GM23338 (cell line): ENCODE results near the gene MAT2B. TPM values are rescaled to one million over a fixed set of nuclear protein-coding genes. Genes with fewer than 3 reads are reported as not detected.

ENCODE experiments used
- ATAC-seq: fragments of 200-7000 bp; cut with Tn5 transposase; 3 replicates; pipeline ENCODE4 v1.9.1; 2020
- DNase-seq: peaks from one replicate; pipeline ENCODE4 v3.0.0-alpha.2; 2015; ENCODE audit warnings: low spot score
- H2AFZ ChIP-seq: fragments of 200-600 bp; sonication (generic); 2 replicates; pipeline ENCODE4 v1.8.0; 2016; ENCODE audit warnings: antibody characterized with exemption, mild to moderate bottlenecking, moderate library complexity
- H3F3A ChIP-seq: fragments of 200-600 bp; sonication (generic); replicated peaks from 2 replicates; pipeline ENCODE4 v1.8.0; 2017; ENCODE audit warnings: antibody characterized with exemption, mixed run types, low read depth
- H3K27ac ChIP-seq: fragments of 200-600 bp; sonication (generic); 2 replicates; pipeline ENCODE4 v1.6.1; 2016; ENCODE audit warnings: low read depth
- H3K27me3 ChIP-seq: fragments of 200-600 bp; sonication (generic); 2 replicates; pipeline ENCODE4 v1.8.0; 2016; ENCODE audit warnings: mild to moderate bottlenecking, mixed run types, moderate library complexity; ENCODE audit not compliant: insufficient read depth
- H3K36me3 ChIP-seq: fragments of 200-600 bp; sonication (generic); 2 replicates; pipeline ENCODE4 v1.8.0; 2016; ENCODE audit warnings: mild to moderate bottlenecking; ENCODE audit not compliant: insufficient read depth
- H3K4me1 ChIP-seq: fragments of 200-600 bp; sonication (generic); 2 replicates; pipeline ENCODE4 v1.8.0; 2016; ENCODE audit warnings: mild to moderate bottlenecking, moderate library complexity; ENCODE audit not compliant: insufficient read depth
- H3K4me2 ChIP-seq: fragments of 200-600 bp; sonication (generic); 2 replicates; pipeline ENCODE4 v1.7.1; 2017; ENCODE audit warnings: mixed run types
- H3K4me3 ChIP-seq: fragments of 200-600 bp; sonication (generic); 2 replicates; pipeline ENCODE4 v1.6.1; 2016; ENCODE audit warnings: mixed run types
- H3K79me2 ChIP-seq: fragments of 200-600 bp; sonication (generic); replicated peaks from 2 replicates; pipeline ENCODE4 v1.8.0; 2017; ENCODE audit warnings: mild to moderate bottlenecking; ENCODE audit not compliant: insufficient read depth
- H3K9me2 ChIP-seq: fragments of 200-600 bp; sonication (generic); 2 replicates; pipeline ENCODE4 v1.8.0; 2017; ENCODE audit not compliant: insufficient read depth
- H4K20me1 ChIP-seq: fragments of 200-600 bp; sonication (generic); replicated peaks from 2 replicates; pipeline ENCODE4 v1.8.0; 2017; ENCODE audit warnings: mild to moderate bottlenecking; ENCODE audit not compliant: insufficient read depth
- H3K27ac Mint-ChIP-seq: 2 replicates; pipeline ENCODE4 v1.8.0; 2020; ENCODE audit warnings: inconsistent platforms, mild to moderate bottlenecking, moderate library complexity, mixed read lengths
- H3K27me3 Mint-ChIP-seq: 3 replicates; pipeline ENCODE4 v1.8.0; 2022; ENCODE audit warnings: low read depth, mild to moderate bottlenecking, moderate library complexity, mixed read lengths, inconsistent platforms; ENCODE audit not compliant: insufficient read depth, poor library complexity
- H3K36me3 Mint-ChIP-seq: 3 replicates; pipeline ENCODE4 v1.8.0; 2021; ENCODE audit warnings: low read depth, mild to moderate bottlenecking, inconsistent platforms, moderate library complexity, mixed read lengths
- H3K4me1 Mint-ChIP-seq: 3 replicates; pipeline ENCODE4 v1.8.0; 2020; ENCODE audit warnings: mild to moderate bottlenecking, inconsistent platforms, mixed read lengths
- H3K4me3 Mint-ChIP-seq: 3 replicates; pipeline ENCODE4 v1.8.0; 2021; ENCODE audit warnings: moderate library complexity, mild to moderate bottlenecking, inconsistent platforms, mixed read lengths
- H3K9me3 Mint-ChIP-seq: 3 replicates; pipeline ENCODE4 v1.8.0; 2020; ENCODE audit warnings: moderate library complexity, mild to moderate bottlenecking, inconsistent platforms, mixed read lengths
- CREB1 ChIP-seq: fragments of 250-450 bp; sonication (Bioruptor Pico); IDR thresholded peaks from 2 replicates; pipeline ENCODE4 v1.5.0; 2020; ENCODE audit warnings: low read depth, mild to moderate bottlenecking, moderate library complexity
- EZH2 ChIP-seq: fragments of 200-600 bp; sonication (generic); IDR thresholded peaks from one replicate; pipeline ENCODE4 v1.8.0; 2017; ENCODE audit warnings: antibody characterized with exemption, mild to moderate bottlenecking, low read depth; ENCODE audit not compliant: unreplicated experiment
- EZH2phosphoT487 ChIP-seq: fragments of 200-600 bp; sonication (generic); IDR thresholded peaks from one replicate; pipeline ENCODE4 v1.8.1; 2018; ENCODE audit warnings: antibody characterized with exemption; ENCODE audit not compliant: unreplicated experiment
- JUNB ChIP-seq: IDR thresholded peaks from one replicate; pipeline ENCODE4 v1.6.1; 2016; ENCODE audit warnings: antibody characterized with exemption; ENCODE audit not compliant: unreplicated experiment
- NANOG ChIP-seq: IDR thresholded peaks from 2 replicates; pipeline ENCODE4 v1.6.1; 2016; ENCODE audit warnings: antibody characterized with exemption, borderline replicate concordance
- POLR2AphosphoS5 ChIP-seq: IDR thresholded peaks from 2 replicates; pipeline ENCODE4 v1.6.1; 2016; ENCODE audit warnings: antibody characterized with exemption, low read depth
- STAT1 ChIP-seq: IDR thresholded peaks from one replicate; pipeline ENCODE4 v1.6.1; 2016; ENCODE audit warnings: antibody characterized with exemption; ENCODE audit not compliant: unreplicated experiment
- ZNF114 ChIP-seq: fragments of 250-450 bp; sonication (Bioruptor Pico); IDR thresholded peaks from 2 replicates; pipeline ENCODE4 v1.5.0; 2020; ENCODE audit warnings: mild to moderate bottlenecking, moderate library complexity
- polyA plus RNA-seq: library from polyadenylated mRNA; unstranded; fragments of >200 nt; fragmentation: Nextera tagmentation; extraction: Ambion mirVana; gene quantifications from 2 replicates; pipeline ENCODE4 v1.2.1, GENCODE V29; 2016
- total RNA-seq: library from RNA; depleted of rRNA; stranded (reverse); fragments of >200 nt; shearing (Covaris generic); gene quantifications from 2 replicates; pipeline ENCODE4 v1.2.3, GENCODE V29; 2014
- TF ChIP-seq, protein P1 (sequence below): fragments of 250-450 bp; sonication (Bioruptor Pico); IDR thresholded peaks from 2 replicates; pipeline ENCODE4 v1.5.0; 2020; ENCODE audit warnings: mild to moderate bottlenecking, moderate library complexity
- TF ChIP-seq, protein P2 (sequence below): IDR thresholded peaks from 2 replicates; pipeline ENCODE4 v1.6.1; 2016; ENCODE audit warnings: antibody characterized with exemption

Gene MAT2B
- total and polyA plus RNA-seq, 2 experiments from 2014 or later, result 81.4 to 120 TPM

DNA sequence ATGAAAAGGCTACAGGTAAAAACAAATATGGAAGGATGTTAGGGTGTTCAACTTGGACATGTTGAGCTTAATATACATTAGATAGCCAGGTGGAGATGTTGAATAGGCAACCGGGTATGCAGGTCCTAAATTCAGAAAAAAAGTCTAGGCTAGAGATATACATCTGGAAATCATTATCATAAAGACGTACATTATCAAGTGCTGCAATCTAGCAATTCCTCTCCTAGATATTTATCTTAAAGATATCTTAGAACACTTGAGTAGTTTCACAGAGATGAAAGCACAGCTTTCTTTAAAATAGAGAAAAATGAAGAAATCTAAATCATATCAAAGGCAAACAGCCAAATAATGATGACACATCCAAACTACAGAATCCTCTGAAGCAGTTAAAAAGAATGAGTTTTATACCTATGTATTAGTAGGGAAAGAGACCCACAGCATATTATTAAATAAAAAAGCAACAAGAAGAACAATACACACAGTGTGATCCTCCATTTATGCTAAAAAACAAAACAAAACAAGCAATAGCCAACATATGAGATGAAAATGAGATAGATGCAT lies 49.3 kb upstream of the MAT2B start (continued):
- TF ChIP-seq, protein P1, sequence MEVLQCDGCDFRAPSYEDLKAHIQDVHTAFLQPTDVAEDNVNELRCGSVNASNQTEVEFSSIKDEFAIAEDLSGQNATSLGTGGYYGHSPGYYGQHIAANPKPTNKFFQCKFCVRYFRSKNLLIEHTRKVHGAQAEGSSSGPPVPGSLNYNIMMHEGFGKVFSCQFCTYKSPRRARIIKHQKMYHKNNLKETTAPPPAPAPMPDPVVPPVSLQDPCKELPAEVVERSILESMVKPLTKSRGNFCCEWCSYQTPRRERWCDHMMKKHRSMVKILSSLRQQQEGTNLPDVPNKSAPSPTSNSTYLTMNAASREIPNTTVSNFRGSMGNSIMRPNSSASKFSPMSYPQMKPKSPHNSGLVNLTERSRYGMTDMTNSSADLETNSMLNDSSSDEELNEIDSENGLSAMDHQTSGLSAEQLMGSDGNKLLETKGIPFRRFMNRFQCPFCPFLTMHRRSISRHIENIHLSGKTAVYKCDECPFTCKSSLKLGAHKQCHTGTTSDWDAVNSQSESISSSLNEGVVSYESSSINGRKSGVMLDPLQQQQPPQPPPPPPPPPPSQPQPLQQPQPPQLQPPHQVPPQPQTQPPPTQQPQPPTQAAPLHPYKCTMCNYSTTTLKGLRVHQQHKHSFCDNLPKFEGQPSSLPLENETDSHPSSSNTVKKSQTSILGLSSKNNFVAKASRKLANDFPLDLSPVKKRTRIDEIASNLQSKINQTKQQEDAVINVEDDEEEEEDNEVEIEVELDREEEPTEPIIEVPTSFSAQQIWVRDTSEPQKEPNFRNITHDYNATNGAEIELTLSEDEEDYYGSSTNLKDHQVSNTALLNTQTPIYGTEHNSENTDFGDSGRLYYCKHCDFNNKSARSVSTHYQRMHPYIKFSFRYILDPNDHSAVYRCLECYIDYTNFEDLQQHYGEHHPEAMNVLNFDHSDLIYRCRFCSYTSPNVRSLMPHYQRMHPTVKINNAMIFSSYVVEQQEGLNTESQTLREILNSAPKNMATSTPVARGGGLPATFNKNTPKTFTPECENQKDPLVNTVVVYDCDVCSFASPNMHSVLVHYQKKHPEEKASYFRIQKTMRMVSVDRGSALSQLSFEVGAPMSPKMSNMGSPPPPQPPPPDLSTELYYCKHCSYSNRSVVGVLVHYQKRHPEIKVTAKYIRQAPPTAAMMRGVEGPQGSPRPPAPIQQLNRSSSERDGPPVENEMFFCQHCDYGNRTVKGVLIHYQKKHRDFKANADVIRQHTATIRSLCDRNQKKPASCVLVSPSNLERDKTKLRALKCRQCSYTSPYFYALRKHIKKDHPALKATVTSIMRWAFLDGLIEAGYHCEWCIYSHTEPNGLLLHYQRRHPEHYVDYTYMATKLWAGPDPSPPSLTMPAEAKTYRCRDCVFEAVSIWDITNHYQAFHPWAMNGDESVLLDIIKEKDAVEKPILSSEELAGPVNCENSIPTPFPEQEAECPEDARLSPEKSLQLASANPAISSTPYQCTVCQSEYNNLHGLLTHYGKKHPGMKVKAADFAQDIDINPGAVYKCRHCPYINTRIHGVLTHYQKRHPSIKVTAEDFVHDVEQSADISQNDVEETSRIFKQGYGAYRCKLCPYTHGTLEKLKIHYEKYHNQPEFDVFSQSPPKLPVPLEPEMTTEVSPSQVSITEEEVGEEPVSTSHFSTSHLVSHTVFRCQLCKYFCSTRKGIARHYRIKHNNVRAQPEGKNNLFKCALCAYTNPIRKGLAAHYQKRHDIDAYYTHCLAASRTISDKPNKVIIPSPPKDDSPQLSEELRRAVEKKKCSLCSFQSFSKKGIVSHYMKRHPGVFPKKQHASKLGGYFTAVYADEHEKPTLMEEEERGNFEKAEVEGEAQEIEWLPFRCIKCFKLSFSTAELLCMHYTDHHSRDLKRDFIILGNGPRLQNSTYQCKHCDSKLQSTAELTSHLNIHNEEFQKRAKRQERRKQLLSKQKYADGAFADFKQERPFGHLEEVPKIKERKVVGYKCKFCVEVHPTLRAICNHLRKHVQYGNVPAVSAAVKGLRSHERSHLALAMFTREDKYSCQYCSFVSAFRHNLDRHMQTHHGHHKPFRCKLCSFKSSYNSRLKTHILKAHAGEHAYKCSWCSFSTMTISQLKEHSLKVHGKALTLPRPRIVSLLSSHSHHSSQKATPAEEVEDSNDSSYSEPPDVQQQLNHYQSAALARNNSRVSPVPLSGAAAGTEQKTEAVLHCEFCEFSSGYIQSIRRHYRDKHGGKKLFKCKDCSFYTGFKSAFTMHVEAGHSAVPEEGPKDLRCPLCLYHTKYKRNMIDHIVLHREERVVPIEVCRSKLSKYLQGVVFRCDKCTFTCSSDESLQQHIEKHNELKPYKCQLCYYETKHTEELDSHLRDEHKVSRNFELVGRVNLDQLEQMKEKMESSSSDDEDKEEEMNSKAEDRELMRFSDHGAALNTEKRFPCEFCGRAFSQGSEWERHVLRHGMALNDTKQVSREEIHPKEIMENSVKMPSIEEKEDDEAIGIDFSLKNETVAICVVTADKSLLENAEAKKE (CRISPR knock-in tag), result no peak
- TF ChIP-seq ZNF114, result no peak
- no peak for TF ChIP-seq CREB1
- TF ChIP-seq NANOG, result no peak
- TF ChIP-seq POLR2AphosphoS5, result no peak
- TF ChIP-seq, protein P2, sequence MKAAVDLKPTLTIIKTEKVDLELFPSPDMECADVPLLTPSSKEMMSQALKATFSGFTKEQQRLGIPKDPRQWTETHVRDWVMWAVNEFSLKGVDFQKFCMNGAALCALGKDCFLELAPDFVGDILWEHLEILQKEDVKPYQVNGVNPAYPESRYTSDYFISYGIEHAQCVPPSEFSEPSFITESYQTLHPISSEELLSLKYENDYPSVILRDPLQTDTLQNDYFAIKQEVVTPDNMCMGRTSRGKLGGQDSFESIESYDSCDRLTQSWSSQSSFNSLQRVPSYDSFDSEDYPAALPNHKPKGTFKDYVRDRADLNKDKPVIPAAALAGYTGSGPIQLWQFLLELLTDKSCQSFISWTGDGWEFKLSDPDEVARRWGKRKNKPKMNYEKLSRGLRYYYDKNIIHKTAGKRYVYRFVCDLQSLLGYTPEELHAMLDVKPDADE, result no peak
- no peak for TF ChIP-seq EZH2

DNA sequence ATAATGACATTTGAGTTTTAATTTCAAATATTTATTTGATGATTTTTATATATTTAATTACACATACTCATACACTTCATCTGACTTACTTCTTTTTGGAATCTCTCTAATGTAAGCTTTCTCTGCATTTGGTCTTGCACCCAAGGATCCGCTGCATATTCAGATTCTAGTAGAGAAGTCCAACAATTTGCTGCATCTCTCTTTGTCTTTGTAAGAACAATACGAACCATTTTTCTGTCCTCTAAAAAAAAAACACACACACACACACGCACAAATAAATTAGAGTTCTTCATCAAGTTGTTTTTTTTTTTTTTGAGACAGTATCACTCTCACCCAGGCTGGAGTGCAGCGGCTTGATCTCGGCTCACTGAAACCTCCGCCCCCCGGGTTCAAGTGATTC lies 48.6 kb upstream of the MAT2B start:
- Histone ChIP-seq H3K36me3 (peaks cover 12% of the 10 kb centered on the region; the same call in 1 of the 2 replicates), H3K27me3 (no peaks in the 10 kb centered on the region), H3K9me2 (no peaks in the 10 kb centered on the region), H3K4me2 (no peak overlapping the region), H3K79me2 (peaks cover 34% of the 10 kb centered on the region), H2AFZ (no peak overlapping the region), H3F3A (peaks cover 9% of the 10 kb centered on the region; the same call in 1 of the 2 replicates), H3K4me3 (no peak overlapping the region), H3K4me1 (peaks cover 6% of the 10 kb centered on the region), H3K27ac (no peak overlapping the region), H4K20me1 (no peaks in the 10 kb centered on the region)
- no peak overlapping the region for H3K4me3 Mint-ChIP-seq
- TF ChIP-seq JUNB (no peak), CREB1 (no peak), ZNF114 (no peak), EZH2phosphoT487 (no peak), STAT1 (no peak)
- peaks cover 3% of the 10 kb centered on the region; the same call in 2 of the 3 replicates for H3K9me3 Mint-ChIP-seq
- no peak for ATAC-seq
- H3K27ac Mint-ChIP-seq, result no peak overlapping the region; the same call in 1 of the 2 replicates
- H3K27me3 Mint-ChIP-seq, result peaks cover 13% of the 10 kb centered on the region
- H3K36me3 Mint-ChIP-seq, result peaks cover 38% of the 10 kb centered on the region
- DNase-seq, result no peak
- peaks cover 7% of the 10 kb centered on the region for H3K4me1 Mint-ChIP-seq
